Fibroblast of peridontal ligament (primary cell): ENCODE results near the gene MORF4L2.

ENCODE experiments used
- DNase-seq: peaks from one replicate; pipeline ENCODE4 v3.0.0-alpha.2; 2010; ENCODE audit errors: extremely low read depth

MORF4L2 gene

GRCh38 chrX:103686199-103687072, at the start of gene MORF4L2:
MORF4L2 (minus strand) TSS chrX:103686699; CDS start chrX:103677027, 9,672 bp downstream.
- DNase-seq = peak; percentile 99

- peak; percentile 2 for DNase-seq
Observed at GRCh38 chrX:103734125-103734760, 47.7 kb upstream of the MORF4L2 start.

- DNase-seq = no peak
Observed at GRCh38 chrX:103733017-103733416, 46.5 kb upstream of the MORF4L2 start.

- DNase-seq = peak; percentile 25
Observed at GRCh38 chrX:103730796-103731493, 44.4 kb upstream of the MORF4L2 start.

- DNase-seq = no peak
Observed at GRCh38 chrX:103730147-103730795, 43.8 kb upstream of the MORF4L2 start.

GRCh38 chrX:103729015-103729414, 42.5 kb upstream of the MORF4L2 start:
- DNase-seq = no peak

- no peak for DNase-seq
Observed at GRCh38 chrX:103727115-103727514, 40.6 kb upstream of the MORF4L2 start.

GRCh38 chrX:103726477-103726876, 40.0 kb upstream of the MORF4L2 start:
- no peak for DNase-seq

GRCh38 chrX:103722505-103722904, 36.0 kb upstream of the MORF4L2 start:
- DNase-seq = peak; percentile 2

- DNase-seq = no peak
Observed at GRCh38 chrX:103718120-103718519, 31.6 kb upstream of the MORF4L2 start.

- DNase-seq = peak; percentile 56
Observed at GRCh38 chrX:103716962-103717361, 30.5 kb upstream of the MORF4L2 start.

- no peak for DNase-seq
Observed at GRCh38 chrX:103710609-103711008, 24.1 kb upstream of the MORF4L2 start, which contains the start of gene TMEM31. TMEM31 (plus strand) TSS chrX:103710909; CDS start chrX:103712259, 1,350 bp downstream.

GRCh38 chrX:103704863-103705262, 18.4 kb upstream of the MORF4L2 start:
- no peak for DNase-seq

GRCh38 chrX:103699243-103699642, 12.7 kb upstream of the MORF4L2 start:
- no peak for DNase-seq

- DNase-seq = no peak
Observed at GRCh38 chrX:103697687-103698086, 11.2 kb upstream of the MORF4L2 start.

- DNase-seq = no peak
Observed at GRCh38 chrX:103691059-103691458, 4.6 kb upstream of the MORF4L2 start.

- peak; percentile 51 for DNase-seq
Observed at GRCh38 chrX:103688946-103689345, 2.4 kb upstream of the MORF4L2 start.

- peak; percentile 85 for DNase-seq
Observed at GRCh38 chrX:103687696-103688201, 1.2 kb upstream of the MORF4L2 start.

GRCh38 chrX:103687073-103687695, 685 bp upstream of the MORF4L2 start:
- DNase-seq = no peak

GRCh38 chrX:103685396-103685795, 1.1 kb downstream of the MORF4L2 start:
- no peak for DNase-seq

GRCh38 chrX:103681443-103681842, 5.1 kb downstream of the MORF4L2 start:
- DNase-seq = peak; percentile 44
